ENCODE results near the gene CBLB. TPM values are rescaled to one million over a fixed set of nuclear protein-coding genes. Genes with fewer than 3 reads are reported as not detected.

CBLB gene
- total RNA-seq, 4 donors from 2014 or later, result 17.0 to 33.8 (median 23.0) TPM

GRCh38 chr3:105788593-105788992, 80.2 kb downstream of the CBLB start:
- no peak overlapping the region for H3K4me3 ChIP-seq (ENCODE audit: low read depth, poor library complexity, severe bottlenecking)
- TF ChIP-seq CTCF (IDR thresholded peaks at IDR 0.05) (no peak), POLR2A (IDR thresholded peaks at IDR 0.05) (no peak)
- WGBS, 2 donors, result 88 to 89% methylated on average over 3 of the region's 3 CpGs
- intact Hi-C loops (cut with DNase I; ENCODE audit: low total_unique reads), result no loop called here
- DNase-seq (ENCODE audit: low spot score in 2 of 2), result no peak

GRCh38 chr3:105787453-105787852, 81.4 kb downstream of the CBLB start:
- intact Hi-C loops (cut with DNase I; ENCODE audit: low total_unique reads), result no loop called here
- no peak for TF ChIP-seq CTCF (IDR thresholded peaks at IDR 0.05)
- no peak for TF ChIP-seq POLR2A (IDR thresholded peaks at IDR 0.05)
- no peak overlapping the region for H3K4me3 ChIP-seq (ENCODE audit: low read depth, poor library complexity, severe bottlenecking)
- DNase-seq (ENCODE audit: low spot score in 2 of 2), result no peak
- WGBS, 2 donors, result 98% methylated on average over 2 of the region's 2 CpGs

- H3K4me3 ChIP-seq (ENCODE audit: low read depth, poor library complexity, severe bottlenecking), result no peak overlapping the region
- intact Hi-C loops (cut with DNase I; ENCODE audit: low total_unique reads), result no loop called here
- 93 to 95% methylated on average over 1 of the region's 1 CpG for whole genome bisulfite sequencing, 2 donors
- TF ChIP-seq POLR2A (IDR thresholded peaks at IDR 0.05), result no peak
- TF ChIP-seq CTCF (IDR thresholded peaks at IDR 0.05), result no peak
- DNase-seq (ENCODE audit: low spot score in 2 of 2), result no peak
These were observed 81.8 kb downstream of the CBLB start for GRCh38 chr3:105786990-105787389.

GRCh38 chr3:105786241-105786640, 82.6 kb downstream of the CBLB start:
- DNase-seq (ENCODE audit: low spot score in 2 of 2), result no peak
- 77 to 98% methylated on average over 4 of the region's 4 CpGs for WGBS, 2 donors
- no peak overlapping the region for H3K4me3 ChIP-seq (ENCODE audit: low read depth, poor library complexity, severe bottlenecking)
- intact Hi-C loops (cut with DNase I; ENCODE audit: low total_unique reads), result no loop called here
- TF ChIP-seq CTCF (IDR thresholded peaks at IDR 0.05) (no peak), POLR2A (IDR thresholded peaks at IDR 0.05) (no peak)

- no peak for TF ChIP-seq POLR2A (IDR thresholded peaks at IDR 0.05)
- TF ChIP-seq CTCF (IDR thresholded peaks at IDR 0.05), result no peak
- intact Hi-C loops (cut with DNase I; ENCODE audit: low total_unique reads), result no loop called here
- no peak overlapping the region for H3K4me3 ChIP-seq (ENCODE audit: low read depth, poor library complexity, severe bottlenecking)
- 80 to 88% methylated on average over 3 of the region's 3 CpGs for WGBS, 2 donors
- no peak for DNase-seq (ENCODE audit: low spot score in 2 of 2)
These were observed 83.0 kb downstream of the CBLB start for GRCh38 chr3:105785803-105786202.

GRCh38 chr3:105783631-105784030, 85.2 kb downstream of the CBLB start:
- no peak for TF ChIP-seq POLR2A (IDR thresholded peaks at IDR 0.05)
- TF ChIP-seq CTCF (IDR thresholded peaks at IDR 0.05), result no peak
- H3K4me3 ChIP-seq (ENCODE audit: low read depth, poor library complexity, severe bottlenecking), result no peak overlapping the region
- no peak for DNase-seq (ENCODE audit: low spot score in 2 of 2)
- intact Hi-C loops (cut with DNase I; ENCODE audit: low total_unique reads), result no loop called here
